ENCODE data around the gene PTGER3.
"Not testable (repeated sequence)": the region's sequence is repeated elsewhere in the genome, so short reads cannot be mapped to it uniquely, and the experiment has no call there.

Gene PTGER3

DNA sequence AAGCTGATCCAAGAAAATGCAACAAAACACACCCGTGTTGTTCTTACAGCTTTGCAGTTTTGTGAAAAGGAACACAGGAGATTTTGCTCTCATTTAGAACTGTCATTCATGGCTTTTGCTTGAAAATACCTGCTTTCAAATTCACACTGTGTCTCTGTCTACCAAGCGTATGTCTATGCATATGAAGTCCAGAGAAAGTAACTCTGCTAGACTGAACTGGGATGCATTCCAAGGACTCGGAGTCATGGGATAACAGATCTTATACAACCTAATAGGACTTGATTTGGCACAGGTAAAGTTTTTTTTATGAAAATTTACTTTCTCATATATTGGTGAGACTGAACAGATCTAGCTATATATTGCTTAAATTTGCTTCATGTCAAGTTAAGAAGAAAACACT, 102.4 kb downstream of the PTGER3 start:
- FAIRE-seq, result no peak

DNA sequence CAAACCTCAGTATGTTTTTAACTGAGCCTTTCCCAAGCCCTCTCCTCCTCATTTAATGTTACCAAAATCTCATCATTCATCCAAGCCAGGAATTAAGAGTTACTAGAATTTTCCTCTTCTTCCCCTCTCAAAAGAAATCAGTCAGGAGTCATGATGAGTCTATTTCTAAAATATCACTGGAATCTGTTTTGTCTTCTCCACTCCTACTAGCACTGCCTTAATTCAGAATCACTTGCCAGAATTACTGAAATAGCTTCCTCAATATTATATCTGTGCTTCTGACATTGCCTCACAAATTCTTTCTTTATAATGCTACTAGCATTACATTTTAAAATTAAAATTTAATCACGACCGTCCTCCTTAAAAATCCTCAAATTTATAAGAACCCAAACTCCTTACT, 106.1 kb downstream of the PTGER3 start:
- FAIRE-seq, result no peak

DNA sequence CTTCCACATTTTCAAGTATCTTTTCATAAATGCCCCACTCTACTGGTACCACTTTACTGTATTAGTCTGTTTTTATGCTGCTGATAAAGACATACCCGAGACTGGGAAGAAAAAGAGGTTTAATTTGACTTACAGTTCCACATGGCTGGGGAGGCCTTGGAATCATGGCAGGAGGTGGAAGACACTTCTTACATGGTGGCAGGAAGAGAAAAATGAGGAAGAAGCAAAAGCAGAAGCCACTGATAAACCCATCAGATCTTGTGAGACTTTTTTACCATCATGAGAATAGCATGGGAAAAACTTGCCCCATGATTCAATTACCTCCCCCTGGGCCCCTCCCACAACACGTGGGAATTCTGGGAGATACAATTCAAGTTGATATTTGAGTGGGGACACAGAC, 107.2 kb downstream of the PTGER3 start:
- not testable (repeated sequence) for FAIRE-seq

DNA sequence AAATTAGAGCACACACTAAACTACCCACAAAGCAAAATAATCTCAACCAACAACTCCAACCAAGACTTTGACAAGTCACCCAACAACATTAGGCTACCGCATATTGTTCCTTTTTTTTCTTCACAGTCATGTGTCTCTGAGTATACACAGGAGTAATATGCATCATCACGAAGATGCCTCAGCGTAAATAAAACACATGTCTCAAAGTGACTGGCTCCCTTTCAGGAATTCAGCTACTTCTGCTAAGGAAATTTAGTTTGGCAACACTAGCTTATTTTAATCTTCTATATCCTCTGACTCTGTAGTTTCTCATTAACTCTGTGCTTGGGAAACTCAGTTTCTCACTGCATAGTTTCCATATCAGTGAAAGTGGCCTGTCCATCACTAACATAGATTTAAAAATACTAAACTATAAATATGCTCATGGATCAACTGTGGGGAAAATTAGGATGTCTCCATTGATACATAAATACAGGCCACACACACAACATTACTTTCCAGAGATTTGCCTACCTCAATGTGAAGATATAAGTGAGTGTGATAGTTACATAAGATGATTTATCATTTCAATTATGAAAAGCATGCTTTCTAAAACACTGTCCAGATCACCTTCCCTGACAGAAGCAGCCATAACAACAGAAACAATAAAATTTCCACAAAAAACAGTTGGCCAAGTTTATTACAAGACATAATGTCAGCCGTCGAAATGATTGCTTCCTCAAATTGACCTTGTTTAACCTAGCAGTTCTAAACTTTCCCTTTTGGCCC, 113.2 kb downstream of the PTGER3 start:
- FAIRE-seq, result no peak

DNA sequence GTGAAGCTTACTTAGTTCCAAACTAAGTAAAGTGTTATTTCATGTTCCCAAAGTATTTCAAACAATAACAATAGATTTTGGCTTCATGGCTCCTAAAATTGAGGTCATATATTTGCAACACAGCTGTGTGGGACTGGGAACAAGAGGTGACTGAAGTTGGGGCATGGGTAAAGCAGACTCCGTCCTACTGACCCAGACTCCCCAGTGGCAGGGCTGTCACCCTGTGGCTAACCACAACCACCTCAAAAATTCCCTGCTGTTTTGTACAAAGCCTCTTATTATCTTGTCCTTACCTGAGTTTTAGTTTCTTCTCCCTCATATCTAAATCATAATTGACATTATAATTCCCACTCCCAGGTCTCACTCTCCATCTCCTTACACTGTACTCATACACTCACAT, 117.6 kb downstream of the PTGER3 start:
- FAIRE-seq, result no peak

DNA sequence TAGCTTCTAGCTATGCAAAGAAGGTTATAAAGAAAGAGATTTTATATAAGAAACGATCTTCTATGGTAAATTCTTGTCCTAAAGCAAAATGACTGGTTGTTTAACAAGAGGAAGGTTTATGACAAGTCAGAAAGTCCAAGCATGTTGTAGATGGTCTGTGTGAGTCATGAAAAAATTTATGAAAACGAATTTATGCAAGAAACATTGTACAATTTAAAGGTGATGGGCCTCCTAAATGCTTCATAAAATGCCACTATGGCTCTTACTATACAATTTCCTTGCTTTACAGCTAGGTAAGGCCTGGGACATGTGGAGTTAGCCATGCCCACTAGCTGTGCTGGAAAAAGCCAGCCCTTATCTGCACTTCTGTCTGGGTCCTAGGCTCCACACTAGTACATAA, 125.4 kb downstream of the PTGER3 start:
- no peak for FAIRE-seq
